GM23338 (cell line): ENCODE measurements around the gene PACS1. TPM values are rescaled to one million over a fixed set of nuclear protein-coding genes. Genes with fewer than 3 reads are reported as not detected.
A peak's percentile ranks its signal among the peaks of the same experiment; 100 is the strongest.

ENCODE experiments used
- ATAC-seq: fragments of 200-7000 bp; cut with Tn5 transposase; 3 replicates; pipeline ENCODE4 v1.9.1; 2020
- DNase-seq: peaks from one replicate; pipeline ENCODE4 v3.0.0-alpha.2; 2015; ENCODE audit warnings: low spot score
- H2AFZ ChIP-seq: fragments of 200-600 bp; sonication (generic); 2 replicates; pipeline ENCODE4 v1.8.0; 2016; ENCODE audit warnings: antibody characterized with exemption, mild to moderate bottlenecking, moderate library complexity
- H3F3A ChIP-seq: fragments of 200-600 bp; sonication (generic); replicated peaks from 2 replicates; pipeline ENCODE4 v1.8.0; 2017; ENCODE audit warnings: antibody characterized with exemption, mixed run types, low read depth
- H3K27ac ChIP-seq: fragments of 200-600 bp; sonication (generic); 2 replicates; pipeline ENCODE4 v1.6.1; 2016; ENCODE audit warnings: low read depth
- H3K27me3 ChIP-seq: fragments of 200-600 bp; sonication (generic); 2 replicates; pipeline ENCODE4 v1.8.0; 2016; ENCODE audit warnings: mild to moderate bottlenecking, mixed run types, moderate library complexity; ENCODE audit not compliant: insufficient read depth
- H3K36me3 ChIP-seq: fragments of 200-600 bp; sonication (generic); 2 replicates; pipeline ENCODE4 v1.8.0; 2016; ENCODE audit warnings: mild to moderate bottlenecking; ENCODE audit not compliant: insufficient read depth
- H3K4me1 ChIP-seq: fragments of 200-600 bp; sonication (generic); 2 replicates; pipeline ENCODE4 v1.8.0; 2016; ENCODE audit warnings: mild to moderate bottlenecking, moderate library complexity; ENCODE audit not compliant: insufficient read depth
- H3K4me2 ChIP-seq: fragments of 200-600 bp; sonication (generic); 2 replicates; pipeline ENCODE4 v1.7.1; 2017; ENCODE audit warnings: mixed run types
- H3K4me3 ChIP-seq: fragments of 200-600 bp; sonication (generic); 2 replicates; pipeline ENCODE4 v1.6.1; 2016; ENCODE audit warnings: mixed run types
- H3K79me2 ChIP-seq: fragments of 200-600 bp; sonication (generic); replicated peaks from 2 replicates; pipeline ENCODE4 v1.8.0; 2017; ENCODE audit warnings: mild to moderate bottlenecking; ENCODE audit not compliant: insufficient read depth
- H3K9me2 ChIP-seq: fragments of 200-600 bp; sonication (generic); 2 replicates; pipeline ENCODE4 v1.8.0; 2017; ENCODE audit not compliant: insufficient read depth
- H4K20me1 ChIP-seq: fragments of 200-600 bp; sonication (generic); replicated peaks from 2 replicates; pipeline ENCODE4 v1.8.0; 2017; ENCODE audit warnings: mild to moderate bottlenecking; ENCODE audit not compliant: insufficient read depth
- H3K27ac Mint-ChIP-seq: 2 replicates; pipeline ENCODE4 v1.8.0; 2020; ENCODE audit warnings: inconsistent platforms, mild to moderate bottlenecking, moderate library complexity, mixed read lengths
- H3K27me3 Mint-ChIP-seq: 3 replicates; pipeline ENCODE4 v1.8.0; 2022; ENCODE audit warnings: low read depth, mild to moderate bottlenecking, moderate library complexity, mixed read lengths, inconsistent platforms; ENCODE audit not compliant: insufficient read depth, poor library complexity
- H3K36me3 Mint-ChIP-seq: 3 replicates; pipeline ENCODE4 v1.8.0; 2021; ENCODE audit warnings: low read depth, mild to moderate bottlenecking, inconsistent platforms, moderate library complexity, mixed read lengths
- H3K4me1 Mint-ChIP-seq: 3 replicates; pipeline ENCODE4 v1.8.0; 2020; ENCODE audit warnings: mild to moderate bottlenecking, inconsistent platforms, mixed read lengths
- H3K4me3 Mint-ChIP-seq: 3 replicates; pipeline ENCODE4 v1.8.0; 2021; ENCODE audit warnings: moderate library complexity, mild to moderate bottlenecking, inconsistent platforms, mixed read lengths
- H3K9me3 Mint-ChIP-seq: 3 replicates; pipeline ENCODE4 v1.8.0; 2020; ENCODE audit warnings: moderate library complexity, mild to moderate bottlenecking, inconsistent platforms, mixed read lengths
- CREB1 ChIP-seq: fragments of 250-450 bp; sonication (Bioruptor Pico); IDR thresholded peaks from 2 replicates; pipeline ENCODE4 v1.5.0; 2020; ENCODE audit warnings: low read depth, mild to moderate bottlenecking, moderate library complexity
- EZH2 ChIP-seq: fragments of 200-600 bp; sonication (generic); IDR thresholded peaks from one replicate; pipeline ENCODE4 v1.8.0; 2017; ENCODE audit warnings: antibody characterized with exemption, mild to moderate bottlenecking, low read depth; ENCODE audit not compliant: unreplicated experiment
- NANOG ChIP-seq: IDR thresholded peaks from 2 replicates; pipeline ENCODE4 v1.6.1; 2016; ENCODE audit warnings: antibody characterized with exemption, borderline replicate concordance
- POLR2AphosphoS5 ChIP-seq: IDR thresholded peaks from 2 replicates; pipeline ENCODE4 v1.6.1; 2016; ENCODE audit warnings: antibody characterized with exemption, low read depth
- STAT1 ChIP-seq: IDR thresholded peaks from one replicate; pipeline ENCODE4 v1.6.1; 2016; ENCODE audit warnings: antibody characterized with exemption; ENCODE audit not compliant: unreplicated experiment
- ZNF114 ChIP-seq: fragments of 250-450 bp; sonication (Bioruptor Pico); IDR thresholded peaks from 2 replicates; pipeline ENCODE4 v1.5.0; 2020; ENCODE audit warnings: mild to moderate bottlenecking, moderate library complexity
- ZNF331 ChIP-seq: fragments of 250-450 bp; sonication (Bioruptor Pico); IDR thresholded peaks from 2 replicates; pipeline ENCODE4 v1.5.0; 2020; ENCODE audit warnings: low read depth, mild to moderate bottlenecking, moderate library complexity
- polyA plus RNA-seq: library from polyadenylated mRNA; unstranded; fragments of >200 nt; fragmentation: Nextera tagmentation; extraction: Ambion mirVana; gene quantifications from 2 replicates; pipeline ENCODE4 v1.2.1, GENCODE V29; 2016
- total RNA-seq: library from RNA; depleted of rRNA; stranded (reverse); fragments of >200 nt; shearing (Covaris generic); gene quantifications from 2 replicates; pipeline ENCODE4 v1.2.3, GENCODE V29; 2014
- TF ChIP-seq, protein P1 (sequence below), 2 experiments: fragments of 200-600 bp in 1 of 2; sonication (generic) in 1 of 2; conservative IDR thresholded peaks; 2 replicates each; pipeline versions ENCODE4 v1.5.1 to v1.6.1; 2016 to 2017; ENCODE audit warnings: antibody characterized with exemption in 2 of 2, low read depth in 2 of 2, mild to moderate bottlenecking in 2 of 2, moderate library complexity in 1 of 2
- TF ChIP-seq, protein P2 (sequence below): IDR thresholded peaks from 2 replicates; pipeline ENCODE4 v1.6.1; 2016; ENCODE audit warnings: antibody characterized with exemption

Gene PACS1
- total and polyA plus RNA-seq, 2 experiments from 2014 or later = 8.0 to 37.5 TPM

DNA sequence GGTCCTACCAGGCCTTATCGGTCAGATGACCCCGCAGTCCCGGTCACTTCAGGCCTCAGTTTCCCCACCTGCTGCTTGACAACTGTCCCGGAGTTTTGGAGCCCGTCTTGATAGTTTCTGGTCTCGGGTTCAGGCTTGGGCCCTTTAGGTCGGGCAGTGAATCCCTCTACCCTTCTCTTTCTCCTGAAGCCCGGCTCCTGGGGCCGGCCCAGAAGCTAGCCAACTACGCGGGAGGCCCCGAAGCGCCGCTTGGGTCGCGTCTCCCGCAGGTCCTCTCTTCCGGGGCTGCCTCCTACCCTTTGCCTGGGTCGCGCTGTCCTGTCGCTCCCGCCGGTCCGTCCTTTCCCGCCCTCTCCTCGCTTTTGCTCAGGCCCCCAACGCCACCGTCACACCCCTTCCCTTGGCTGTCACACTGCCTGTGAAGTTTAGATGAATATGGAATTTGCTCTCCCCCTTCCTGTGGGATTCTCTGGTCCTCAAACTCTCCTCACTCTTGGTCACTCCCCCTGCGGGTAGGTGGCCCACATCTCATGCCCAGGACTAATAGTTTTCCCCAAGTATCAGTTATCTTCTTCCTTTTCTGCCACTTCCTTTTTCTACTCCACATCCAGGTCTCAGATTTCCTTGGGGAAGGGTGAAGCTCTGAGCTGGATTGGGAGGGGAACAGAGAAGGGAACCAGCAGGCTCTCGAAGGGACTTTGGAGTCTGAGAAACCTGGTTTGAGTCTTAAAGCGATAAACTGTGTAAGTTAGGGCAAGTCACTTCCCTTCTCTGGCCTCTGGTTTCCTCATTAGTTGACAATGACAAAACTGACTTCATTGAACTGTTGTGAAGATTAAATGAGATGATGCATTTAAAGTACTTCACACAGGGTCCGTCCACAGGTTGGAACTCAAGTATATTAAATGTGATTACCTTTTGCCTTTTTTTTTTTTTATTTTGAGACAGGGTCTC, 199.2 kb downstream of the PACS1 start:
- peaks cover 8% of the 10 kb centered on the region for H3K27me3 Mint-ChIP-seq
- H2AFZ ChIP-seq = no peak overlapping the region
- peaks cover 41% of the 10 kb centered on the region for H3K36me3 Mint-ChIP-seq
- peaks cover 7% of the 10 kb centered on the region for H4K20me1 ChIP-seq
- no peaks in the 10 kb centered on the region for H3K4me1 ChIP-seq
- peak; percentile 2 for ATAC-seq
- no peaks in the 10 kb centered on the region for H3K36me3 ChIP-seq
- peak overlapping the region; percentile 95 for H3K4me3 ChIP-seq
- H3K9me3 Mint-ChIP-seq = no peaks in the 10 kb centered on the region
- 0 out of 2 replicates have a peak, but pooled peaks cover 14% of the 10 kb centered on the region for H3F3A ChIP-seq
- no peaks in the 10 kb centered on the region for H3K27me3 ChIP-seq
- DNase-seq = peak; percentile 72
- TF ChIP-seq CREB1 = no peak
- TF ChIP-seq, protein P1, sequence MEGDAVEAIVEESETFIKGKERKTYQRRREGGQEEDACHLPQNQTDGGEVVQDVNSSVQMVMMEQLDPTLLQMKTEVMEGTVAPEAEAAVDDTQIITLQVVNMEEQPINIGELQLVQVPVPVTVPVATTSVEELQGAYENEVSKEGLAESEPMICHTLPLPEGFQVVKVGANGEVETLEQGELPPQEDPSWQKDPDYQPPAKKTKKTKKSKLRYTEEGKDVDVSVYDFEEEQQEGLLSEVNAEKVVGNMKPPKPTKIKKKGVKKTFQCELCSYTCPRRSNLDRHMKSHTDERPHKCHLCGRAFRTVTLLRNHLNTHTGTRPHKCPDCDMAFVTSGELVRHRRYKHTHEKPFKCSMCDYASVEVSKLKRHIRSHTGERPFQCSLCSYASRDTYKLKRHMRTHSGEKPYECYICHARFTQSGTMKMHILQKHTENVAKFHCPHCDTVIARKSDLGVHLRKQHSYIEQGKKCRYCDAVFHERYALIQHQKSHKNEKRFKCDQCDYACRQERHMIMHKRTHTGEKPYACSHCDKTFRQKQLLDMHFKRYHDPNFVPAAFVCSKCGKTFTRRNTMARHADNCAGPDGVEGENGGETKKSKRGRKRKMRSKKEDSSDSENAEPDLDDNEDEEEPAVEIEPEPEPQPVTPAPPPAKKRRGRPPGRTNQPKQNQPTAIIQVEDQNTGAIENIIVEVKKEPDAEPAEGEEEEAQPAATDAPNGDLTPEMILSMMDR (conservative IDR thresholded peaks at IDR 0.05; ENCODE audit: low read depth in 2 of 2) = peak; percentile 23 to 42
- peak overlapping the region; percentile 98 for H3K4me2 ChIP-seq
- peak overlapping the region; percentile 93 for H3K4me3 Mint-ChIP-seq
- H3K9me2 ChIP-seq = no peaks in the 10 kb centered on the region
- H3K79me2 ChIP-seq = peaks cover 20% of the 10 kb centered on the region
- H3K27ac ChIP-seq = peak overlapping the region; percentile 86
- peaks cover 16% of the 10 kb centered on the region for H3K4me1 Mint-ChIP-seq
- H3K27ac Mint-ChIP-seq = peak overlapping the region; percentile 69

DNA sequence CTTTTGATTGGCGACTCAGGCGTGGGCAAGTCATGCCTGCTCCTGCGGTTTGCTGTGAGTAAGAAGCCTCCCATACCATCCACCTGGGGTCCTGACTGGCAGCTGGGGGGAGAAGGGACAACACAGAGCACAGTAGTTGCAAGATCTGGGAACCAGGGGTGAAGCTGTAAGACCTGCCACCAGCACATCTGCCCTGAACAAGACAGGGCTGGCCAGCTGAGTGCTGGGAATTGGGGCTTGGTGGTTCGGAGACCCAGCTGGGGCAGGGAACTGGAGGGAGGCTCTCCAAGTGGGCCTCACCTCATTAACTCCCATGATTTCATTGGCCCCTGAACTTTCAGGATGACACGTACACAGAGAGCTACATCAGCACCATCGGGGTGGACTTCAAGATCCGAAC, 201.7 kb downstream of the PACS1 start:
- no peaks in the 10 kb centered on the region for H3K4me1 ChIP-seq
- H2AFZ ChIP-seq = no peak overlapping the region
- peaks cover 14% of the 10 kb centered on the region for H3K4me1 Mint-ChIP-seq
- H3K27me3 Mint-ChIP-seq = peaks cover 8% of the 10 kb centered on the region
- ATAC-seq (no peak), DNase-seq (no peak)
- H3K36me3 Mint-ChIP-seq = peaks cover 36% of the 10 kb centered on the region
- H3K4me2 ChIP-seq = no peak overlapping the region
- H3K36me3 ChIP-seq = no peaks in the 10 kb centered on the region
- no peak for TF ChIP-seq NANOG
- TF ChIP-seq EZH2 = no peak
- no peak for TF ChIP-seq STAT1
- TF ChIP-seq CREB1 = no peak
- TF ChIP-seq, protein P1 (conservative IDR thresholded peaks at IDR 0.05; ENCODE audit: low read depth in 2 of 2) = no peak
- TF ChIP-seq ZNF114 (CRISPR knock-in tag) = no peak
- TF ChIP-seq POLR2AphosphoS5 = no peak
- TF ChIP-seq, protein P2, sequence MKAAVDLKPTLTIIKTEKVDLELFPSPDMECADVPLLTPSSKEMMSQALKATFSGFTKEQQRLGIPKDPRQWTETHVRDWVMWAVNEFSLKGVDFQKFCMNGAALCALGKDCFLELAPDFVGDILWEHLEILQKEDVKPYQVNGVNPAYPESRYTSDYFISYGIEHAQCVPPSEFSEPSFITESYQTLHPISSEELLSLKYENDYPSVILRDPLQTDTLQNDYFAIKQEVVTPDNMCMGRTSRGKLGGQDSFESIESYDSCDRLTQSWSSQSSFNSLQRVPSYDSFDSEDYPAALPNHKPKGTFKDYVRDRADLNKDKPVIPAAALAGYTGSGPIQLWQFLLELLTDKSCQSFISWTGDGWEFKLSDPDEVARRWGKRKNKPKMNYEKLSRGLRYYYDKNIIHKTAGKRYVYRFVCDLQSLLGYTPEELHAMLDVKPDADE = no peak
- TF ChIP-seq ZNF331 (CRISPR knock-in tag) = no peak
- no peak overlapping the region for H3K4me3 ChIP-seq
- no peaks in the 10 kb centered on the region for H3K27me3 ChIP-seq
- H3F3A ChIP-seq = 0 out of 2 replicates have a peak, but pooled peaks cover 11% of the 10 kb centered on the region
- H3K9me2 ChIP-seq = no peaks in the 10 kb centered on the region
- peaks cover 7% of the 10 kb centered on the region for H4K20me1 ChIP-seq
- H3K4me3 Mint-ChIP-seq = no peak overlapping the region; the same call in 2 of the 3 replicates
- no peak overlapping the region for H3K27ac ChIP-seq
- no peak overlapping the region for H3K27ac Mint-ChIP-seq
- H3K79me2 ChIP-seq = peaks cover 20% of the 10 kb centered on the region
- no peaks in the 10 kb centered on the region for H3K9me3 Mint-ChIP-seq
